PC-3 (cell line): ENCODE results near the gene GATD1. TPM values are rescaled to one million over a fixed set of nuclear protein-coding genes. Genes with fewer than 3 reads are reported as not detected.

Experiments used
- ATAC-seq: fragments of 200-7000 bp; cut with Tn5 transposase; 2 replicates; pipeline ENCODE4 v1.9.1; 2020; ENCODE audit warnings: mild to moderate bottlenecking, moderate library complexity
- BruUV-seq: library from RNA; stranded (reverse); fragments of 400-500 nt; replicated peaks from 2 replicates; lab custom pipeline; 2021; lab: Mats Ljungman, UMichigan
- CTCF ChIA-PET: fragments of 300-600 bp; sonication (Branson Sonifier 250); formaldehyde crosslinking; loops from one replicate; lab custom pipeline; 2022; ENCODE audit warnings: antibody characterized with exemption; lab: Charles Lee
- POLR2A ChIA-PET: fragments of 300-600 bp; sonication (Branson Sonifier 250); formaldehyde crosslinking; loops from one replicate; lab custom pipeline; 2022; ENCODE audit warnings: antibody characterized with exemption; ENCODE audit not compliant: unreplicated experiment; lab: Charles Lee
- DNase-seq: peaks from one replicate; pipeline ENCODE4 v3.0.0-alpha.2; 2015
- H2AFZ ChIP-seq: fragments of 300-600 bp; sonication (generic); 2 replicates; pipeline ENCODE4 v1.6.0; 2016; ENCODE audit warnings: antibody characterized with exemption, low read length
- H3F3A ChIP-seq: fragments of 300-600 bp; sonication (generic); one replicate; pipeline ENCODE4 v1.6.0; 2017; ENCODE audit warnings: antibody characterized with exemption, low read length, control low read depth, mild to moderate bottlenecking; ENCODE audit not compliant: unreplicated experiment
- H3K27ac ChIP-seq: fragments of 300-600 bp; sonication (generic); 2 replicates; pipeline ENCODE4 v1.5.1; 2016; ENCODE audit warnings: mild to moderate bottlenecking, low read length
- H3K27me3 ChIP-seq: fragments of 300-600 bp; sonication (generic); 2 replicates; pipeline ENCODE4 v1.6.1; 2016; ENCODE audit warnings: low read length, mixed read lengths
- H3K36me3 ChIP-seq: fragments of 300-600 bp; sonication (generic); 2 replicates; pipeline ENCODE4 v1.6.1; 2016; ENCODE audit warnings: low read depth, mixed run types, low read length, mixed read lengths
- H3K4me1 ChIP-seq: fragments of 300-600 bp; sonication (generic); 2 replicates; pipeline ENCODE4 v1.5.1; 2016; ENCODE audit warnings: low read length; ENCODE audit not compliant: insufficient read depth
- H3K4me2 ChIP-seq: fragments of 300-600 bp; sonication (generic); 2 replicates; pipeline ENCODE4 v1.6.0; 2016; ENCODE audit warnings: low read length
- H3K4me3 ChIP-seq: fragments of 300-600 bp; sonication (generic); 2 replicates; pipeline ENCODE4 v1.5.1; 2016; ENCODE audit warnings: mild to moderate bottlenecking, low read length, mixed read lengths
- H3K79me2 ChIP-seq: fragments of 300-600 bp; sonication (generic); 2 replicates; pipeline ENCODE4 v1.6.1; 2017; ENCODE audit warnings: low read length, mixed read lengths
- H3K9ac ChIP-seq: fragments of 300-600 bp; sonication (generic); 2 replicates; pipeline ENCODE4 v1.6.0; 2016; ENCODE audit warnings: mild to moderate bottlenecking, low read length
- H3K9me2 ChIP-seq: fragments of 300-600 bp; sonication (generic); replicated peaks from 2 replicates; pipeline ENCODE4 v1.6.1; 2016; ENCODE audit warnings: mixed run types, low read length, mixed read lengths
- H3K9me3 ChIP-seq: fragments of 300-600 bp; sonication (generic); 2 replicates; pipeline ENCODE4 v1.6.1; 2016; ENCODE audit warnings: low read length, mixed read lengths
- H4K20me1 ChIP-seq: fragments of 300-600 bp; sonication (generic); 2 replicates; pipeline ENCODE4 v1.6.1; 2016; ENCODE audit warnings: low read length, mixed read lengths
- EZH2 ChIP-seq: fragments of 300-600 bp; sonication (generic); IDR thresholded peaks from one replicate; pipeline ENCODE4 v1.6.1; 2017; ENCODE audit warnings: antibody characterized with exemption, mild to moderate bottlenecking, low read length; ENCODE audit not compliant: unreplicated experiment
- EZH2phosphoT487 ChIP-seq: fragments of 300-600 bp; sonication (generic); IDR thresholded peaks from 2 replicates; pipeline ENCODE4 v1.6.1; 2018; ENCODE audit warnings: mild to moderate bottlenecking, antibody characterized with exemption, low read length, borderline replicate concordance
- intact Hi-C: fragments of 100-400 bp; cut with micrococcal nuclease; formaldehyde crosslinking; loops from 2 replicates; pipeline ENCODE4 v1.9.0; 2023
- total RNA-seq: library from RNA; depleted of rRNA; stranded (reverse); fragments of >200 nt; gene quantifications from 2 replicates; pipeline ENCODE4 v1.2.3, GENCODE V29; 2014
- TF ChIP-seq, protein P1 (sequence below): fragments of 300-600 bp; sonication (generic); conservative IDR thresholded peaks from 2 replicates; pipeline ENCODE4 v1.5.1; 2017; ENCODE audit warnings: antibody characterized with exemption, low read depth, mild to moderate bottlenecking, low read length

The GATD1 gene
- total RNA-seq, 1 experiment from 2014 or later, result 39.7 TPM

DNA sequence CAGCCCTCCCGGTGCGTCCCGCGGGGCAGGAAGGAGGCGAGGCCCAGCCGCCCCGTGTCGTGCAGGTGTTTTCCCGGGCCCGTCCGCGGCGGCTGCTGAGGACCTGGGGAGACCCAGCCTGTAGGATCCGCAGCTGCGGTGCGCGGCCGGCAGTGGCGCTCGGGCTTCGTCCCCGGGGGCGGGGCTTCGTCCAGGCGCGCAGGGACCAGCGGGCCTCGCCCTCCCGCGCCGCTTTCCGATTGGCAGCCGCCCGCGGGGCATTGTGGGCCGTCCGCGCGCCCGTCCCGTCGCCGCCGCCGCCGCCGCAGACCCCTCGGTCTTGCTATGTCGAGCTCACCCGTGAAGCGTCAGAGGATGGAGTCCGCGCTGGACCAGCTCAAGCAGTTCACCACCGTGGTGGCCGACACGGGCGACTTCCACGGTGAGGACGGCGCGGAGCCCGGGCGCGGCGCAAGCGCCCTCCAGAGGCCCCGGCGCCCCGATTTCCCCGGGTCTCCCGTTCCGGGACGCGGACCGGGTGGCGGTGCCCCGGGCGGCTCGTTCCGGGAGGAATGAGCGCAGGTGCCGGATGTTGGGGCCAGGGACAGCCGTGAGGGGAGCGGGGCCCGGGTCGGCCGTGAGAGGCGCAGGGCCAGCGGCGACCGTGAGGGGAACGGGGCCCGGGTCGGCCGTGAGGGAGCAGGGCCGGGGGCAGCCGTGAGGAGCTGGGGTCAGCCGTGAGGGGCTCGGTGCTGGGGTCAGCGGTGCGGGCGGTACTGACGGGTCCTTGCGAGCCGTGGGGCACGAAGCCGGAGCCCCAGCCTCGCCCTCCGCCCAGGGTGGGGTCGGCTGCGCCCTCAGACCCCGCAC is 29.9 kb downstream of the GATD1 start, which contains the start of gene TALDO1:
Gene TALDO1 (plus strand): TSS at position 307 of the 849 bp plus-strand sequence. CDS start 18 bp downstream, at position 325.
- H3K9ac ChIP-seq, result peak within 1 kb of the TSS; percentile 97
- H4K20me1 ChIP-seq, result peaks cover 19% of the 10 kb centered on the region
- intact Hi-C loops, result loop anchor here (2.0 kb wide), 1 partner anchor 15 kb away; no protein-coding TSS in a partner anchor
- POLR2A ChIA-PET, result no interaction called here
- H2AFZ ChIP-seq, result peak within 1 kb of the TSS; percentile 86
- peaks cover 52% of the 10 kb centered on the region for H3K79me2 ChIP-seq
- no TSS peak for BruUV-seq
- no peaks in the 10 kb centered on the region; the same call in none of the 2 replicates for H3K36me3 ChIP-seq
- H3K4me3 ChIP-seq, result peak within 1 kb of the TSS; percentile 97
- TF ChIP-seq EZH2, result no peak
- TF ChIP-seq EZH2phosphoT487, result no peak
- TF ChIP-seq, protein P1, sequence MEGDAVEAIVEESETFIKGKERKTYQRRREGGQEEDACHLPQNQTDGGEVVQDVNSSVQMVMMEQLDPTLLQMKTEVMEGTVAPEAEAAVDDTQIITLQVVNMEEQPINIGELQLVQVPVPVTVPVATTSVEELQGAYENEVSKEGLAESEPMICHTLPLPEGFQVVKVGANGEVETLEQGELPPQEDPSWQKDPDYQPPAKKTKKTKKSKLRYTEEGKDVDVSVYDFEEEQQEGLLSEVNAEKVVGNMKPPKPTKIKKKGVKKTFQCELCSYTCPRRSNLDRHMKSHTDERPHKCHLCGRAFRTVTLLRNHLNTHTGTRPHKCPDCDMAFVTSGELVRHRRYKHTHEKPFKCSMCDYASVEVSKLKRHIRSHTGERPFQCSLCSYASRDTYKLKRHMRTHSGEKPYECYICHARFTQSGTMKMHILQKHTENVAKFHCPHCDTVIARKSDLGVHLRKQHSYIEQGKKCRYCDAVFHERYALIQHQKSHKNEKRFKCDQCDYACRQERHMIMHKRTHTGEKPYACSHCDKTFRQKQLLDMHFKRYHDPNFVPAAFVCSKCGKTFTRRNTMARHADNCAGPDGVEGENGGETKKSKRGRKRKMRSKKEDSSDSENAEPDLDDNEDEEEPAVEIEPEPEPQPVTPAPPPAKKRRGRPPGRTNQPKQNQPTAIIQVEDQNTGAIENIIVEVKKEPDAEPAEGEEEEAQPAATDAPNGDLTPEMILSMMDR, result peak; percentile 26; the same call in 1 of the 2 replicates
- H3K9me2 ChIP-seq, result no peaks in the 10 kb centered on the region
- no peaks in the 10 kb centered on the region for H3F3A ChIP-seq
- DNase-seq, result peak; percentile 86
- H3K4me2 ChIP-seq, result peak within 1 kb of the TSS; percentile 88
- H3K4me1 ChIP-seq, result peaks cover 15% of the 10 kb centered on the region
- H3K27me3 ChIP-seq, result no peaks in the 10 kb centered on the region
- no peaks in the 10 kb centered on the region for H3K9me3 ChIP-seq
- CTCF ChIA-PET, result no interaction called here
- ATAC-seq, result peak; percentile 90
- peak within 1 kb of the TSS; percentile 75 for H3K27ac ChIP-seq

DNA sequence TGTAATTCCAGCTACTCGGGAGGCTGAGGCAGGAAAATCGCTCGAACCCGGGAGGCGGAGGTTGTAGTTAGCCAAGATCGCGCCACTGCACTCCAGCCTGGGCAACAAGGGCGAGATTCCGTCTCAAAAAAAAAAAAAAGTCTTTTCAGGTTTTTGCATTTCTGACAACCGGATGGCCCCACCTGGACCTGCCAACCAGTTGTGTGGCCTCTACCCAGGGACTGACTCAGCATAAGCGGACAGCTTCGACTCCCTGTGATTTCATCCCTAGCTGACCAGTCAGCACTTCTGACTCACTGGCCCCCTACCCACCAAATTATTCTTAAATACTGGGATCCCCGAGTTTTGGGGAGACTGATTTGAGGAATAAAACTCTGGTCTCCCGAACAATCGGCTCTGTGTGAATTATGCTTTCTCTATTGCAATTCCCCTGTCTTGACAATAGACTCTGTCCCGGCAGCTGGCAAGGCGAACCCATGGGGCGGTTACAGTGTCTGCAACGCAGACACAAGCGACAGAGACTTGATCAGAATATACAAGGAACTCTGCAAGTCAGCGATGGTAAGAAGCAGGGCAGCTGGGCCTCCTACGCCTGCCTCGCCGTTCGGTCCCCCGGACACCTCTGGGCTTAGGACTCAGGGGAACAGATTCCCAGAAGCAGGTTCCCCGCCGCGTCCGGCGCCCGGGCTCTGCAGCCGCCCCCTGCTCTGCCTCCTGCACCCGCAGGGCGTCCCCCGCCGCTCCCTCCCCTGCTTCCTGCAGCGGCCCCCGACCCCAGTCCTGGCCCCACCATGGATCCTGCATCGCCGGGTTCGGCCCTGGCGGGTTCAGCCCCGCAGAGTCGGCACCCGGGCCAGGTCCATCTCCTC is 30.8 kb downstream of the GATD1 start:
- Histone ChIP-seq H4K20me1 (peaks cover 18% of the 10 kb centered on the region; the same call in 1 of the 2 replicates), H3K4me2 (peak overlapping the region; percentile 88), H3K9me2 (no peaks in the 10 kb centered on the region), H3K27ac (peak overlapping the region; percentile 54), H3K4me1 (peaks cover 15% of the 10 kb centered on the region), H3F3A (no peaks in the 10 kb centered on the region), H3K9me3 (no peaks in the 10 kb centered on the region), H3K9ac (peak overlapping the region; percentile 97), H3K27me3 (no peaks in the 10 kb centered on the region), H3K4me3 (peak overlapping the region; percentile 97), H3K79me2 (peaks cover 44% of the 10 kb centered on the region), H3K36me3 (no peaks in the 10 kb centered on the region; the same call in 1 of the 2 replicates), H2AFZ (peak overlapping the region; percentile 86)
- peak; percentile 29 for ATAC-seq
- CTCF ChIA-PET, result no interaction called here
- peak; percentile 56 for DNase-seq
- POLR2A ChIA-PET, result interaction anchor here (0.6 kb wide), 1 partner anchor 52 kb away, joined by 4 read pairs; the partner anchor contains the start of gene DEAF1
- intact Hi-C loops, result no loop called here
- no TSS peak for BruUV-seq
- TF ChIP-seq, protein P1, result no peak
- TF ChIP-seq EZH2 (no peak), EZH2phosphoT487 (no peak)
